ENCODE data around the gene KCNJ18.
"Not testable (repeated sequence)": the region's sequence is repeated elsewhere in the genome, so short reads cannot be mapped to it uniquely, and the experiment has no call there.

Gene KCNJ18

GRCh38 chr17:21705021-21705601 lies 12.8 kb downstream of the KCNJ18 start:
- DNase-seq, result peak; percentile 46

GRCh38 chr17:21705746-21706145 lies 13.4 kb downstream of the KCNJ18 start:
- peak; percentile 28 for DNase-seq

DNA sequence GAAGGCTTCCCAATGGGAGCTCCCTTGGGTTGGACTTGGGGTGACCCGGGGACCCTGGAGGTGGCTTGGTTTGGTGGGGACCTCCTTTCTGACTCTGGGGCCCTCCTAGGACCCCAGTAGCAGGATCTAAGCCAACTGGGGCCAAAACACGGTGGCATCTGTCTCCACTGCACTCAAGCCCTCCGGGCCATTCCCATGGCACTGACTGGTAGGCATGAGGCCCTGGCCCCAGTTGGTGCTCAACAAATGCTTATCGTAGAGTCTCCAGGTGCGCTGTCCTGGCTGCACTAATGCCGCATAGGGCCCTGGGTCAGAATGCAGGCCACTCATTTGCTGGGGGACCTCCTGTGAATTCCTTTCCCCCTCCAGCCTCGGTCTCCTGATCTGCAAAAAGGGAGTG lies 14.2 kb downstream of the KCNJ18 start:
- DNase-seq, result peak; percentile 44

- DNase-seq, result peak; percentile 40
Measured at GRCh38 chr17:21707131-21707530, 14.8 kb downstream of the KCNJ18 start.

GRCh38 chr17:21707711-21708611 lies 15.6 kb downstream of the KCNJ18 start:
- DNase-seq, result peak; percentile 44

DNA sequence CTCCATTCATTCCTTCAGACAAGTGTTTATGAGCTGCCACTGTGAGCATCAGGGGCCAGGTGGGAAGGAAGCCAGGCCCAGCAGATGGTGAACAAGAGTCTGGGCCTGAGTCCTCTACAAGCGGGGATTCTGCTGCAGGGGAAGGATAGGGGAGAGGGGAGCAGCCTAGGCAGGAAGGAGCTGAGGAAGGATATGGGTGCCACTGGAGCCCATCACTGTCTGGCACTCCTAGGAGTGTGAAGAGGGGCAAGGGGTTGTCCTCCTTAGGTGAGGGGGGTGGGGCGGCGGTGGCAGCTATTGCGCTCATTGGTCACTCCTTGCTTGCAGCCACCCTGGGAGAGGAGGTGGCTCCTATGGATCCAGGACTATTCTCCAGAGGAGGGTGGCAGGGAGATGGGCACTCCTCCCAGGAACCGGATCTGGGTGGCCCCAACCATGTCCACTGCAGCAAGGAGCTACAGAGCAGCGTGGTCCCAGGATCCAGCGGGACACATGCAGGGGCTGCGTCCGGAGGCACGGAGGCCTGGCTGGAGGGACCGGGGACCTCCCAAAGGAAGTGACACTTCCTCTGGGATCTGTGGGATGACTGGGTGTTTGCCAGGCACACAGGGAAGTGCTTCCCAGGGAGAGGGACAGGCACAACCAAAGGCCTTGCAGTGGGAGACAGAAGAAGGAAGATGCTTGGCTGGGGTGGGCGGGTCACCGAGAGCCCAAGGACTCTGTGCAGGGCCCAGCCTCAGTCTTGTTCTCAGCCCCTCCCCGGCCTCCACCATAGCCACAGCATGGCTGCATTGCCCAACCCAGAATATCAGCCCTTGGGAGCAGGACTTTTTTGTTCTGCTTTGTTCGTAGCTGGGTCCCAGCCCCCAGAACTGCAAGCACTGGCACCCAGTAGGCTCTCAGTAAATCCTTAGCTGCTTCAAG lies 16.6 kb downstream of the KCNJ18 start:
- DNase-seq, result peak; percentile 46

DNA sequence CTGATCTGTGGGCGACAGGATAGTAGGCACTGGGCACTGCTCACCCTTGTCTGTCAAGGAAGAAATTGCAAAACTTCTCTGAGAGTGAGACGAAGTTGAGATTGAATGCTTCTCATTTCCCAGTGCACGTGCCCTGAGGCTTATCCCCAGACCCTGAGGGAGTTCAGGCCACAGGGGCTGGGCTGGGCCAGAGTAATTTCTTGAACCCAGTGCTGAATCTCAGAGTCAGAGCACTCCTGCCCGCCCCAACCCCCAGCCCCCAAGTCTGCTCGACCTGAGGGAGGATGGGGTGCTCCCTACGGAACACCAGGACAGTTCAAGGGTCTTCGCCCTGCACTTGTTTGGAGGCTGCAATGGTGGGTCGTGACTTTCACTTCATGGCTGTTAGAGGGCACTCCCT lies 17.7 kb downstream of the KCNJ18 start:
- DNase-seq, result peak; percentile 39

GRCh38 chr17:21710486-21710885 lies 18.2 kb downstream of the KCNJ18 start:
- DNase-seq, result peak; percentile 27

- DNase-seq, result peak; percentile 46
Measured at GRCh38 chr17:21711182-21711581, 18.9 kb downstream of the KCNJ18 start.

DNA sequence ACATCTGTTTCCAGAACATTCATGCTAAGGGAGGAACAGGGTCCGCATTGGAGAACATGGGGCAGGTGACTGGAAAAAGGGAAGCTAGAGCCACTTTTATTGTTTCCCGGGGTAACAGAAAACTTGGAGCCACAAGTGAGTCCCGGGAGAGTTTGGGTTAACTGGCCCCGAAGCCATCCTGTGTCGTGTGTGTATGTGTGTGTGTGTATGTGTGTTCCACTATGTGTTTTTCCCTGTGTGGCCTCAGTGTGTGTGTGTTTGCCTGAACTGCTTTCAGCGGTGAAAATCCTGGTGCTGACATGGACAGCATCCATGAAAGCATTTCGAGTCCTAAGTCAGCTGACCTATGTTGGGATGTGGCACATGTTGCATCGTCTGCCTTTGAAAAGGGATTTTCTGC lies 20.7 kb downstream of the KCNJ18 start:
- peak; percentile 25 for DNase-seq

GRCh38 chr17:21713631-21714030 lies 21.3 kb downstream of the KCNJ18 start:
- not testable (repeated sequence) for DNase-seq

- DNase-seq, result not testable (repeated sequence)
Measured at GRCh38 chr17:21714676-21715075, 22.4 kb downstream of the KCNJ18 start.

DNA sequence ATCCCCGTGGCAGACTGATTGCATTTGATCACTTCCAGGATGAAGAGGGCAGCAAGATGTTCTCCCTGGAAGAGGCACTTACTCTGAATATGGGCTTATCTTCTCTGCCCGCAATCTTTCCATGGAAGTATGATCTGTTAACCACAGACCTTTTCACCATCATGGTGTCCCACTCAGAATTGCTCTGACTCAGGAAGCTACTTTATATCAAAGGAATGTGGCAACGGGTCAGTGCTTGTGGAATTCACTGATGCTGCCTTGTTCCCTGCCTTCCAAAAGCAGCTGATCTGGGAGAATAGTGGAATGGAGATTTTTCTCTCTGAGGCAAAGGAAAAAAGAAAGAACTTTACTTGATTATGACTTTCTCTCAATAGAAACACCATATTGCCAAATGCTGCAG lies 23.6 kb downstream of the KCNJ18 start:
- DNase-seq, result not testable (repeated sequence)

GRCh38 chr17:21718971-21719370 lies 26.6 kb downstream of the KCNJ18 start:
- DNase-seq, result peak; percentile 27

GRCh38 chr17:21719511-21720226 lies 27.3 kb downstream of the KCNJ18 start:
- DNase-seq, result peak; percentile 30

- not testable (repeated sequence) for DNase-seq
Measured at GRCh38 chr17:21720566-21720965, 28.2 kb downstream of the KCNJ18 start.

GRCh38 chr17:21722268-21722667 lies 29.9 kb downstream of the KCNJ18 start:
- DNase-seq, result peak; percentile 21

DNA sequence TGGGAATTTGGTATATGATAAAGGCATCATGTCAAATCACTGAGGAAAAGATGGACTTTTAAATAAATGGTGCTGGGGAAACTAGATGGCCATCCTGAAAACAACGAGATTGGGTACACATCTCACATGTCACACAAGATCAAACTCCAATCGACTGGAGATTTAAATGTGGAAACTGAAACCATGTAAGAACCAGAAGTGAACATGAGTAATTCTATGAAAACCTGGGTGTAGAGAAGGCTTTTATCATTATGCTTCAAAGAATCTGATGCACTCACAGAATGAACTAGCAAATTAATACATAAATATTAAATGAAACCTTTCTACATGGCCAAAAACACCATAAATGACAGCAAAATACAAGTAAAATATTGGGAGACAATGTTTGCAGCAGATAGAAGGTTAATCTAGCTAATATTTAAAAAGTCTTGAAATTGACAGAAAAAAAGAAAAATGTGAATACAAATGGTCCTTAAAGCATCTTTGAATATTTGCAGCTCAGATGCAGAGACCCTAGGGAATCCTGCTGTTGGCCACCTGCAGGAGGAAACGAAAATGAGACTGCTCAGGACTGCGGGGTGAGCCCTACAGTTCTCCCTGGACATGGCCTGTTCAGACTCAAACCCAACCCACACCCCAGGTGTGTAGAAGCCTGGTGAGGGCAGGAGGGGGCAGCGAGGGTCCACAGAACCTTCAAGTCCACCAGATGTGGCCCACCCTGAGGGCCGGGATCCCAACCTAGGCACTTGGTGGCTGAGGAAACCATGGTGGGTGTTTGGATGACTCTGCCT lies 32.1 kb downstream of the KCNJ18 start:
- not testable (repeated sequence) for DNase-seq

DNA sequence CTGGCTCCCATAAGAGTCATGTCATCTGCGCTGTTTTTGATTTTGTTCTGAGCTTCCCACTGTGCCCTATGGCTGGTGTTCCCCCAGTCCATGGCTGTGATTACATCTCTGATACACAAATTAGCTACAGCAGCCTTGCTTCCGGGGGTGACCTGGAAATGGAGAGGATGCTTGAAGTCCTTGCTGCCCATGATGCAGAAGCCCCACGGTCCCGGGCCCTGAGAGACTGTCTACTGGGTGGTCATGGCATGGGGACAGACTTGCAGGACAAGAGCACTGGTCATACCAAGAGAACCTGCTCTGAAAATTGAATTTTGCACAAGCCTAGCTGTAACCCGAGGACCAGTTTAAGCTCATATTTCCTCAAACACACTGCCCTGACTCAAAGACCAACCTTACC lies 38.8 kb downstream of the KCNJ18 start:
- DNase-seq, result peak; percentile 40

DNA sequence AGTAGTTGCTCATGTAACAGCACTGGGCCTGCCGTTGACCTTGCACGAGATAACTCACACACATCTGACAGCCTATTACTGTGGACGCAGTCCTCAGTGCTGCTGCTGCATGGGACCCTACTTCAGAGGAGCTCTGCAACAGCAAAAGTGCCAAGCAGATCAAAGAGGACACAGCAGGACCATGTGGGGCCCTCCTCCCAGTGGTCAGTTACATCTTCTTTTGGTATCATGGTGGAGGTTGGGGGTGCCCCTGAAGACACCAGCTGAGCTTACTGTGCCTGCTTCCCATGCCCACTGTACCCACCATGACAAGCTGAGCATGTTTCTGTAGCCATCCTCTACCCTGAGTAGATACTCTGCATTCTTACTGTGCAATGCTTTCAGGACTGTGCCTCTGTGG lies 41.6 kb downstream of the KCNJ18 start:
- DNase-seq, result peak; percentile 12

GRCh38 chr17:21735814-21736213 lies 43.5 kb downstream of the KCNJ18 start:
- DNase-seq, result not testable (repeated sequence)
